GM18499 (cell line): ENCODE data around the gene SPTBN4.

Source experiments
- ATAC-seq: cut with Tn5 transposase; IDR thresholded peaks from one replicate; pipeline ENCODE4 v1.9.1; 2021; ENCODE audit warnings: moderate number of reproducible peaks; ENCODE audit not compliant: insufficient read depth, unreplicated experiment

SPTBN4 gene

DNA sequence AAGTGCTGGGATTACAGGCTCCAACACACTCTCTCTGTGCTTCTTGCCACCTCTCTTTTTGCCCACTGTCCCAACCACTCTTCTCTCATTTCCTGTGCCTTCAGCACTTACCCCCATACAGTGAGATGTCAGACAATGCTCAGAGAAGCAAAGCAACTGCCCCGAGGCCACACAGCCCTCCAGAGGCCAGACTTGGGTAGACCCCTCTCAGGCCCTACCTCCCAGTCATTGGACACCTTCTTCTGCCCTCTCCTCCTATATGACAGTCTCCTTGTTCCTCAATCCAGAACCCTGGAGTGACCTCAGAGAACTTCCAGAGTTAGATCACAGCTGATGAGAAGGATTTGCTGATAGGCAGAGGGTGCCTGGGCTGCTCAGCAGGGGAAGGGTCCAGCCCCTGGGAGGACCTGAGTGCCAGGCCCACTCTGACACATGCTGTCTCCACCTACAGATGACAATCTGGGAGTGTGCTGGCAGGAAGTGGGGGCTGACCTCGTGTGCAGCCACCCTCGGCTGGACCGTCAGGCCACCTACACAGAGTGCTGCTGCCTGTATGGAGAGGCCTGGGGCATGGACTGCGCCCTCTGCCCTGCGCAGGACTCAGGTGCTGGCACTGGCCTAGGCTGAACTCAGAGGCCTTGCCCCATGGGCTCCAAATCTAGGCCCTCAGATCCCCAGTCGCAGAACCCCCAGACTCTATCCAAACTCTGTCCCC, 158.8 kb downstream of the SPTBN4 start:
- ATAC-seq = no peak
